Gastroesophageal sphincter (tissue), 3 donors: Measurements from ENCODE around the gene ZBTB16.

Experiments used
- POLR2A ChIP-seq, 2 donors: fragments of 450-650 bp; IDR thresholded peaks; one replicate each; pipeline ENCODE4 v1.6.1; 2017; ENCODE audit warnings: antibody characterized with exemption in 2 of 2, mild to moderate bottlenecking in 2 of 2, moderate library complexity in 1 of 2
- POLR2AphosphoS5 ChIP-seq: sonication (generic); formaldehyde crosslinking; IDR thresholded peaks from one replicate; pipeline ENCODE4 v1.6.1; 2017; ENCODE audit warnings: antibody characterized with exemption
- TF ChIP-seq, protein P1 (sequence below), 4 experiments: fragments of 200-600 bp in 2 of 4; fragments of 450-650 bp in 2 of 4; sonication (generic) in 1 of 4; IDR thresholded peaks; one replicate each; pipeline ENCODE4 v1.5.1; 2017 to 2019; ENCODE audit warnings: antibody characterized with exemption in 4 of 4, mild to moderate bottlenecking in 2 of 4, moderate library complexity in 2 of 4

DNA sequence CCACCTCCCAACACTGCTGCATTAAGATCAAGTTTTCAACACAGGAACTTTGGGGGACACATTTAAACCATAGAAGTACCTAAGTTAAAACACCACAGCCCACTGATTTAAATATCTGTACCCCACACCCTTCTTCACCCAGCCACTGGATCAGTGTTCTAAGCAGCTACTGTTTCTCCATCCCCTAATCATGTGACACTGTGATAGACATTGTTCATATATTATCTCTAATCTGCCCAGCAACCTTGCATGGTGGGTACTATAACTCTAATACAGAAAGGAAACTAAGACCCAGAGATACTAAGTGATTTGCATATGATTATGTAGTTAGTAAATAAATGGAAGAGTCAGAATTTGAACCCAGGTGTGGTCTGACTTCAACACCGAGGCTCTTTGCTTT lies 166.2 kb downstream of the ZBTB16 start:
- TF ChIP-seq, protein P1, sequence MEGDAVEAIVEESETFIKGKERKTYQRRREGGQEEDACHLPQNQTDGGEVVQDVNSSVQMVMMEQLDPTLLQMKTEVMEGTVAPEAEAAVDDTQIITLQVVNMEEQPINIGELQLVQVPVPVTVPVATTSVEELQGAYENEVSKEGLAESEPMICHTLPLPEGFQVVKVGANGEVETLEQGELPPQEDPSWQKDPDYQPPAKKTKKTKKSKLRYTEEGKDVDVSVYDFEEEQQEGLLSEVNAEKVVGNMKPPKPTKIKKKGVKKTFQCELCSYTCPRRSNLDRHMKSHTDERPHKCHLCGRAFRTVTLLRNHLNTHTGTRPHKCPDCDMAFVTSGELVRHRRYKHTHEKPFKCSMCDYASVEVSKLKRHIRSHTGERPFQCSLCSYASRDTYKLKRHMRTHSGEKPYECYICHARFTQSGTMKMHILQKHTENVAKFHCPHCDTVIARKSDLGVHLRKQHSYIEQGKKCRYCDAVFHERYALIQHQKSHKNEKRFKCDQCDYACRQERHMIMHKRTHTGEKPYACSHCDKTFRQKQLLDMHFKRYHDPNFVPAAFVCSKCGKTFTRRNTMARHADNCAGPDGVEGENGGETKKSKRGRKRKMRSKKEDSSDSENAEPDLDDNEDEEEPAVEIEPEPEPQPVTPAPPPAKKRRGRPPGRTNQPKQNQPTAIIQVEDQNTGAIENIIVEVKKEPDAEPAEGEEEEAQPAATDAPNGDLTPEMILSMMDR (IDR thresholded peaks at IDR 0.05), result no peak
- TF ChIP-seq POLR2AphosphoS5 (no peak), POLR2A (IDR thresholded peaks at IDR 0.05) (no peak)
